ENCODE data around the gene PIM3.

Gene PIM3

DNA sequence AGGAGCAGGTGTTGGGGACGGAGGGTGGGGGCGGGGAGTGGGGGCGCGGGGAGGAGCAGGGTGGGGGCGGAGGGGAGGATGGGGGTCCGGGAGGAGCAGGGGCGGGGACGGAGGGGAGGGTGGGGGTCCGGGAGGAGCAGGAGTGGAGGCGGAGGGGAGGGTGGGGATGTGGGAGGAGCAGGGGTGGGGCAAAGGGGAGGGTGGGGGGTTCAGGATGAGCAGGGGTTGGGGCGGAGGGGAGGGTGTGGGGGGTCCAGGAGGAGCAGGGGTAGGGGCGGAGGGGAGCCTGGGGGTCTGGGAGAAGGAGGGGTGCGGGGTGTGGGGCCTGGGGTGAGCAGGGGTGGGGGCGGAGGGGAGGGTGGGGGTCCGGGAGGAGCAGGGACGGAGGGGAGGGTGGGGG, 25.0 kb upstream of the PIM3 start:
- H2AFZ ChIP-seq (ENCODE audit: low read depth, low read length) = no peak overlapping the region
- H3K4me2 ChIP-seq (ENCODE audit: insufficient read depth, low read length) = peak overlapping the region; percentile 77
- no peaks in the 10 kb centered on the region for H3K27me3 ChIP-seq (ENCODE audit: insufficient read depth, low read length, poor library complexity)
- ATAC-seq (ENCODE audit: insufficient read depth, low read depth) (no peak), DNase-seq (no peak)
- peaks cover 19% of the 10 kb centered on the region for H3K4me1 ChIP-seq (ENCODE audit: insufficient read depth, low read length)
- no peak overlapping the region; the same call in 1 of the 2 replicates for H3K9ac ChIP-seq (ENCODE audit: low read depth, low read length)
- H3K79me2 ChIP-seq (ENCODE audit: insufficient read depth, low read length) = no peaks in the 10 kb centered on the region
- no peak overlapping the region for H3K27ac ChIP-seq (ENCODE audit: low read length)
- no peaks in the 10 kb centered on the region for H3K36me3 ChIP-seq (ENCODE audit: insufficient read depth, low read length)
- peaks cover 4% of the 10 kb centered on the region; the same call in 1 of the 2 replicates for H4K20me1 ChIP-seq (ENCODE audit: insufficient read depth, low read length)
- no peak for TF ChIP-seq EZH2 (IDR thresholded peaks at IDR 0.05; ENCODE audit: borderline replicate concordance, low read depth, low read length, severe bottlenecking)
- TF ChIP-seq, protein P1, sequence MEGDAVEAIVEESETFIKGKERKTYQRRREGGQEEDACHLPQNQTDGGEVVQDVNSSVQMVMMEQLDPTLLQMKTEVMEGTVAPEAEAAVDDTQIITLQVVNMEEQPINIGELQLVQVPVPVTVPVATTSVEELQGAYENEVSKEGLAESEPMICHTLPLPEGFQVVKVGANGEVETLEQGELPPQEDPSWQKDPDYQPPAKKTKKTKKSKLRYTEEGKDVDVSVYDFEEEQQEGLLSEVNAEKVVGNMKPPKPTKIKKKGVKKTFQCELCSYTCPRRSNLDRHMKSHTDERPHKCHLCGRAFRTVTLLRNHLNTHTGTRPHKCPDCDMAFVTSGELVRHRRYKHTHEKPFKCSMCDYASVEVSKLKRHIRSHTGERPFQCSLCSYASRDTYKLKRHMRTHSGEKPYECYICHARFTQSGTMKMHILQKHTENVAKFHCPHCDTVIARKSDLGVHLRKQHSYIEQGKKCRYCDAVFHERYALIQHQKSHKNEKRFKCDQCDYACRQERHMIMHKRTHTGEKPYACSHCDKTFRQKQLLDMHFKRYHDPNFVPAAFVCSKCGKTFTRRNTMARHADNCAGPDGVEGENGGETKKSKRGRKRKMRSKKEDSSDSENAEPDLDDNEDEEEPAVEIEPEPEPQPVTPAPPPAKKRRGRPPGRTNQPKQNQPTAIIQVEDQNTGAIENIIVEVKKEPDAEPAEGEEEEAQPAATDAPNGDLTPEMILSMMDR (IDR thresholded peaks at IDR 0.05; ENCODE audit: borderline replicate concordance, extremely low read depth, low read length, poor library complexity, severe bottlenecking) = no peak
- no peaks in the 10 kb centered on the region for H3K9me3 ChIP-seq (ENCODE audit: insufficient read depth, low read length, severe bottlenecking)
- H3K4me3 ChIP-seq (ENCODE audit: low read depth in 1 of 2, low read length in 2 of 2) = no peak overlapping the region

DNA sequence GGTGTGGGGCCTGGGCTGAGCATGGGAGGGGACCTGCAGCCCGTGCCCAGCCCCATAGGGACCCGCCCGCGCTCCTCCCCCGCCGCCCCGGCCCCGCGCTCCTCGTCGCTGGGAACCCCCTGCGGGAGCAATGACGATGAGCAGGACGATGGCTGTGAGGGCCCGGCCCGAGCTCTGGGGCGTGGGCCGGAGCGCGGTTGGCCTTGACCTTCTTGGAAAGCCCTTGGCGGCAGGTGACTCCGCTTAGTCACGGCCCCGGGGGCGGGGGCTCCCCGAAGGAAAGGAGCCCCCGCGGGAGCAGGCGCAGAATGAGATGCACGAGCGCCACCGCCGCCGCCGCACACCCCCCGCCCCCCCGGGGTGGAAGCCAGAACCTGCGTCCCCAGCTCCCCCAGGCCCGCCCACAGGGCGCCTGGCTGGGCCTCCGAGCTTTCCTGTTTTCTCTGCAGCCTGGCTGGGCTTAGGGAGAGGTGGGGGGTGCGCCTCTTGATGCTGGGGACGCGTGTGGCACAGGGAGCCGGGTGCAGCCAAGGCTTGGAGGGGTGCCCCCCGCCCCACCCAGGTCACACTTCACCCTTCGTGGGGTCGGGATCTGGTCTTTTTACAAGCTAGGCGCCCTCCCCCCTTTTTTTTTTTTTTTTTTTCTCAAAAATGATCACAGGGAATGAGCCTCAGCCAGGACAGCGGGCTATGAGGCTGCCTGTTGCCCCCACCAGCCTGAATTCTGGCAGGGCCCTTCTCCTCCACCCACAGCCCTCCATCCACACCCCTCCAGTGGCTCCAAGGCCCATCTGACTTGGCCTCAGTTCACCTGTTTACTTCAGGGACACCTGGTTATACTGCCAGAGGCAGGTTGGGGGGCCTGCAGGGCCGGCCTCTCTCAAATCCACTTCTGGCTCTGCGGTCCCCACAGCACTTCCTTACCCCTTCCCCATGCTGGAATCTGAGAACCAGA, 24.3 kb upstream of the PIM3 start:
- ATAC-seq (ENCODE audit: insufficient read depth, low read depth) (peak; percentile 80), DNase-seq (peak; percentile 86)
- H3K9me3 ChIP-seq (ENCODE audit: insufficient read depth, low read length, severe bottlenecking) = peaks cover 5% of the 10 kb centered on the region
- H3K4me3 ChIP-seq (ENCODE audit: low read depth in 1 of 2, low read length in 2 of 2) = peak overlapping the region; percentile 21 to 56; a peak in 3 of 4 replicates
- H4K20me1 ChIP-seq (ENCODE audit: insufficient read depth, low read length) = peaks cover 4% of the 10 kb centered on the region; the same call in 1 of the 2 replicates
- H3K4me2 ChIP-seq (ENCODE audit: insufficient read depth, low read length) = peak overlapping the region; percentile 77
- peaks cover 17% of the 10 kb centered on the region for H3K4me1 ChIP-seq (ENCODE audit: insufficient read depth, low read length)
- peak overlapping the region; percentile 55 for H3K9ac ChIP-seq (ENCODE audit: low read depth, low read length)
- H3K79me2 ChIP-seq (ENCODE audit: insufficient read depth, low read length) = no peaks in the 10 kb centered on the region
- H3K27ac ChIP-seq (ENCODE audit: low read length) = peak overlapping the region; percentile 19; the same call in 1 of the 2 replicates
- no peaks in the 10 kb centered on the region for H3K36me3 ChIP-seq (ENCODE audit: insufficient read depth, low read length)
- TF ChIP-seq EZH2 (IDR thresholded peaks at IDR 0.05; ENCODE audit: borderline replicate concordance, low read depth, low read length, severe bottlenecking) = no peak
- TF ChIP-seq, protein P1 (IDR thresholded peaks at IDR 0.05; ENCODE audit: borderline replicate concordance, extremely low read depth, low read length, poor library complexity, severe bottlenecking) = no peak
- H2AFZ ChIP-seq (ENCODE audit: low read depth, low read length) = peak overlapping the region; percentile 65; the same call in 1 of the 2 replicates
- no peaks in the 10 kb centered on the region for H3K27me3 ChIP-seq (ENCODE audit: insufficient read depth, low read length, poor library complexity)

DNA sequence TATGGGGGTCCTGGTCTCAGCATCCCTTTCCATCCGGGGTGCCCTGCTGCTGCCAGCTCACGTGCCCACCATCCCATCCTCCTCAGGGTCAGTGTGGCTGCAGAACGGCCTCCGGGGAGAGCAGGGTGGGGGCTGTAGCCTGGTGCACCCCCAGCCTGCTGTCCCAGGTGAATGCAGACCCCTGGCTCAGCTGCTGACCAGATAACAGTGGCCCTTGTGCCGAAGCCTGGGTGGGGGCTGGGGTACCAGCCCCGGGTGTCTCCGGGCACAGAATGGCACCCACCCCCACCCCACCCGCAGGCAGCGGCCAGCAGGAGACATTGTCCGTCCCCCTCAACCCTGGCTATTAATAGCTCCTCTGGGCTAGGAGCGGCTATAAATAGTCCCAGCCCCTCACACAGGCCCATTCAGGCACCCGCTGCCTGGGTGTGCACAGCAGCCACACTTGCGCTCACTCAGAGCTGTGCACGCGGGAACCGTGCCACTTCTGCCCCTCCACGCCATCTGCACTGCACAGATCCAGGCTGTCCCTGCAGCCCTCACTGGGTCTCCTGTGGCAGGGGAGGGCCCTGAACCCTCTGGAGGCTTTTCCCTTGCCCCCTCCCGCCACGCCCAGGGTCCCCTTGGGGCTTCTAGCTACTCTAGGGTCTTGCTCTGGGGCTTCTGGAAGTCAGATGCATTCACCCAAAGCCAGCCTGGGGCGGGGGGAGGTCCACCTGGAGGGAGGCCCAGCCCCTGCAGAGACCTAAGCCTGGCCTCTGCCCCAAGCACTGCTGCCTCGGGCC, 23.4 kb upstream of the PIM3 start:
- ATAC-seq (ENCODE audit: insufficient read depth, low read depth) = no peak

More for the DNA sequence above, 23.4 kb upstream of the PIM3 start:
- DNase-seq = no peak
- Histone ChIP-seq H3K79me2 (ENCODE audit: insufficient read depth, low read length) (no peaks in the 10 kb centered on the region), H3K4me3 (ENCODE audit: low read depth in 1 of 2, low read length in 2 of 2) (peak overlapping the region in 1 of 2 experiments; percentile 56; a peak in 2 of 4 replicates), H3K4me1 (ENCODE audit: insufficient read depth, low read length) (peaks cover 16% of the 10 kb centered on the region), H3K4me2 (ENCODE audit: insufficient read depth, low read length) (peak overlapping the region; percentile 77), H3K9ac (ENCODE audit: low read depth, low read length) (peak overlapping the region; percentile 55; the same call in 1 of the 2 replicates), H3K36me3 (ENCODE audit: insufficient read depth, low read length) (no peaks in the 10 kb centered on the region), H3K27me3 (ENCODE audit: insufficient read depth, low read length, poor library complexity) (no peaks in the 10 kb centered on the region), H2AFZ (ENCODE audit: low read depth, low read length) (no peak overlapping the region), H3K9me3 (ENCODE audit: insufficient read depth, low read length, severe bottlenecking) (peaks cover 6% of the 10 kb centered on the region), H4K20me1 (ENCODE audit: insufficient read depth, low read length) (peaks cover 4% of the 10 kb centered on the region; the same call in 1 of the 2 replicates), H3K27ac (ENCODE audit: low read length) (no peak overlapping the region)
- TF ChIP-seq, protein P1 (IDR thresholded peaks at IDR 0.05; ENCODE audit: borderline replicate concordance, extremely low read depth, low read length, poor library complexity, severe bottlenecking) = no peak
